PC-3 (cell line): ENCODE measurements around the gene ABCD3. TPM values are rescaled to one million over a fixed set of nuclear protein-coding genes. Genes with fewer than 3 reads are reported as not detected.

Source experiments
- ATAC-seq: fragments of 200-7000 bp; cut with Tn5 transposase; 2 replicates; pipeline ENCODE4 v1.9.1; 2020; ENCODE audit warnings: mild to moderate bottlenecking, moderate library complexity
- BruUV-seq: library from RNA; stranded (reverse); fragments of 400-500 nt; replicated peaks from 2 replicates; lab custom pipeline; 2021; lab: Mats Ljungman, UMichigan
- CTCF ChIA-PET: fragments of 300-600 bp; sonication (Branson Sonifier 250); formaldehyde crosslinking; loops from one replicate; lab custom pipeline; 2022; ENCODE audit warnings: antibody characterized with exemption; lab: Charles Lee
- POLR2A ChIA-PET: fragments of 300-600 bp; sonication (Branson Sonifier 250); formaldehyde crosslinking; loops from one replicate; lab custom pipeline; 2022; ENCODE audit warnings: antibody characterized with exemption; ENCODE audit not compliant: unreplicated experiment; lab: Charles Lee
- DNase-seq: peaks from one replicate; pipeline ENCODE4 v3.0.0-alpha.2; 2015
- H2AFZ ChIP-seq: fragments of 300-600 bp; sonication (generic); 2 replicates; pipeline ENCODE4 v1.6.0; 2016; ENCODE audit warnings: antibody characterized with exemption, low read length
- H3F3A ChIP-seq: fragments of 300-600 bp; sonication (generic); one replicate; pipeline ENCODE4 v1.6.0; 2017; ENCODE audit warnings: antibody characterized with exemption, low read length, control low read depth, mild to moderate bottlenecking; ENCODE audit not compliant: unreplicated experiment
- H3K27ac ChIP-seq: fragments of 300-600 bp; sonication (generic); 2 replicates; pipeline ENCODE4 v1.5.1; 2016; ENCODE audit warnings: mild to moderate bottlenecking, low read length
- H3K27me3 ChIP-seq: fragments of 300-600 bp; sonication (generic); 2 replicates; pipeline ENCODE4 v1.6.1; 2016; ENCODE audit warnings: low read length, mixed read lengths
- H3K36me3 ChIP-seq: fragments of 300-600 bp; sonication (generic); 2 replicates; pipeline ENCODE4 v1.6.1; 2016; ENCODE audit warnings: low read depth, mixed run types, low read length, mixed read lengths
- H3K4me1 ChIP-seq: fragments of 300-600 bp; sonication (generic); 2 replicates; pipeline ENCODE4 v1.5.1; 2016; ENCODE audit warnings: low read length; ENCODE audit not compliant: insufficient read depth
- H3K4me2 ChIP-seq: fragments of 300-600 bp; sonication (generic); 2 replicates; pipeline ENCODE4 v1.6.0; 2016; ENCODE audit warnings: low read length
- H3K4me3 ChIP-seq: fragments of 300-600 bp; sonication (generic); 2 replicates; pipeline ENCODE4 v1.5.1; 2016; ENCODE audit warnings: mild to moderate bottlenecking, low read length, mixed read lengths
- H3K79me2 ChIP-seq: fragments of 300-600 bp; sonication (generic); 2 replicates; pipeline ENCODE4 v1.6.1; 2017; ENCODE audit warnings: low read length, mixed read lengths
- H3K9ac ChIP-seq: fragments of 300-600 bp; sonication (generic); 2 replicates; pipeline ENCODE4 v1.6.0; 2016; ENCODE audit warnings: mild to moderate bottlenecking, low read length
- H3K9me2 ChIP-seq: fragments of 300-600 bp; sonication (generic); replicated peaks from 2 replicates; pipeline ENCODE4 v1.6.1; 2016; ENCODE audit warnings: mixed run types, low read length, mixed read lengths
- H3K9me3 ChIP-seq: fragments of 300-600 bp; sonication (generic); 2 replicates; pipeline ENCODE4 v1.6.1; 2016; ENCODE audit warnings: low read length, mixed read lengths
- H4K20me1 ChIP-seq: fragments of 300-600 bp; sonication (generic); 2 replicates; pipeline ENCODE4 v1.6.1; 2016; ENCODE audit warnings: low read length, mixed read lengths
- CTCF ChIP-seq: fragments of 300-600 bp; sonication (generic); conservative IDR thresholded peaks from 2 replicates; pipeline ENCODE4 v1.5.1; 2017; ENCODE audit warnings: antibody characterized with exemption, low read depth, mild to moderate bottlenecking, low read length
- EZH2 ChIP-seq: fragments of 300-600 bp; sonication (generic); IDR thresholded peaks from one replicate; pipeline ENCODE4 v1.6.1; 2017; ENCODE audit warnings: antibody characterized with exemption, mild to moderate bottlenecking, low read length; ENCODE audit not compliant: unreplicated experiment
- EZH2phosphoT487 ChIP-seq: fragments of 300-600 bp; sonication (generic); IDR thresholded peaks from 2 replicates; pipeline ENCODE4 v1.6.1; 2018; ENCODE audit warnings: mild to moderate bottlenecking, antibody characterized with exemption, low read length, borderline replicate concordance
- intact Hi-C: fragments of 100-400 bp; cut with micrococcal nuclease; formaldehyde crosslinking; loops from 2 replicates; pipeline ENCODE4 v1.9.0; 2023
- total RNA-seq: library from RNA; depleted of rRNA; stranded (reverse); fragments of >200 nt; gene quantifications from 2 replicates; pipeline ENCODE4 v1.2.3, GENCODE V29; 2014

ABCD3 gene
- total RNA-seq, 1 experiment from 2014 or later: 36.3 TPM

DNA sequence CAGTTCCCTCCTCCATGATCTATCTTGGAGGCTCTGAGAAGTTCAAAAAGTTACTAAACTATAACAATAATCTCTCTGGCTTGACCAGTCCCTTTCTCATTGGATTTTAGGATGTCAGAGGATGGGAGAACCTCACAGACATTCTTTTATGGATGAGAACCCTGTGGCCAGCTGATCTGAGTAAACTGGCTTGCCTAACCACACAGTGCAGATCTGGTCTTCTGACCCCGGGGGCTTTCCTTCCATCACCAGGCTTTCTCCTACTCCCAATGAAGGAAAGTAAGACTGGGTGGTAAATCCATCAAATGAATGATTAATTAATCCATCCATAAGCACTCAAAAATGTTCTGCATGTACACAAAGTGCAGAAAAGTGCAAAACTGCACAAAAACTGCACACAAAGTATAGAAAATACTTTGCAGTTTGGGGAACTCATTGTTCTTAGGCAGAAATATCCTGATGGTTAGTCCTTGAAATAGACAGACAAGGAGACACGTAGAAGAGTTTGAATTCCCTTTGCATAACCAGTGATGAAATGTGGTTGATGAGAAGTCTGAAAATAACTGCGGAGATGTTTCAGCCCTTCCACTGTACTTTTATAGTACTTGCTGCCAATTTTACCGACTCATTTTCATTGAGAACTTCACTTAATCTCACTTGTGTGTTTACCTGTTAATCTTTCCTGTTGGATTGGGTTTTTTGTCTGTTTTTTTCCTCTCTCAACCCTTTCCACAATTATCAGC lies 125.9 kb downstream of the ABCD3 start:
- no peaks in the 10 kb centered on the region for H3K9me2 ChIP-seq
- H3K4me2 ChIP-seq: no peak overlapping the region
- DNase-seq: peak; percentile 6
- no peak for ATAC-seq
- H3K27ac ChIP-seq: no peak overlapping the region
- ChIA-PET CTCF (no interaction called here), POLR2A (no interaction called here)
- intact Hi-C loops: no loop called here
- no peaks in the 10 kb centered on the region for H3K9me3 ChIP-seq
- H3K27me3 ChIP-seq: no peaks in the 10 kb centered on the region
- BruUV-seq: no TSS peak
- no peaks in the 10 kb centered on the region for H3K36me3 ChIP-seq
- TF ChIP-seq EZH2phosphoT487: no peak
- TF ChIP-seq CTCF: no peak
- TF ChIP-seq EZH2: no peak
- H2AFZ ChIP-seq: no peak overlapping the region
- peaks cover 10% of the 10 kb centered on the region for H3K79me2 ChIP-seq
- no peaks in the 10 kb centered on the region for H4K20me1 ChIP-seq
- H3K9ac ChIP-seq: no peak overlapping the region
- H3F3A ChIP-seq: no peaks in the 10 kb centered on the region
- no peak overlapping the region for H3K4me3 ChIP-seq
- H3K4me1 ChIP-seq: peaks cover 52% of the 10 kb centered on the region

DNA sequence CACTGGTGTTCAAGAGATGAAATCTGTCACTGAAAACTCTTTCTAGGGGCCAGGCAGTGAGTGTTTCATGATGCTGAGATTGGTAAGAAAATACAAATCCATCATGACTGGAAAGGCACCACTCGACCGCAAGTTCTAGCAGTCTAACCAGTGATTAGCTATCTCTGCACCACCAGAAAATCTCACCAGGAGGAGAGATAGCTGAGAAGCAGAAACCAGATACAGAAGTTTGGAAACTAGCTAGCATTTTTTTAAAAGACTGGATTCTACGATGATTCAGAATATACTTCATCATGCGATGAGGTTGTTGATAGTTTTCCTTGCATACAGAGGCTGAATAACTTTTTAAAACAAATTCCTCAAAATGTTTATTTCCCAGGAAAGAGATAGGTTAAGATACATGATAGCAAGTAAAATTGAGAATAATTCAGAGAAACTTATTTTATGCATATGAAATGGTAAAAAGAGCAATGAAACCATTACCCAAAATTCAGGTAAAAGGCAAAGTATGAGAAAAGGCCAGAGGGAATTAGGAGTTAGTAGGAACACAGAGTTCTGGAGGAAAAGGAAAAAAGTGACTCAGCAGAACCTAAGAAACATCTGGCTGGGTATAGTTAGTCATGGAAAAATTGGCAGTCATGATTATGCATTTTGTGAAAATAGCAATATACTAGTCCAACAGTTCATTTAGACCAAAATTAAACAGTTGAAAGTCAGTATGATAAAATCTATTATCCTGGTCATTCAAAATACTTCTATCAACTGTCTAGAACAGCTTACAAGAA lies 126.7 kb downstream of the ABCD3 start:
- CTCF ChIA-PET: no interaction called here
- no TSS peak for BruUV-seq
- intact Hi-C loops: no loop called here

More for the DNA sequence above, 126.7 kb downstream of the ABCD3 start:
- DNase-seq (peak; percentile 74), ATAC-seq (no peak)
- H3K9ac ChIP-seq: no peak overlapping the region
- no peak overlapping the region for H2AFZ ChIP-seq
- peak overlapping the region; percentile 24; the same call in 1 of the 2 replicates for H3K4me2 ChIP-seq
- TF ChIP-seq EZH2phosphoT487 (no peak), EZH2 (no peak), CTCF (no peak)
- POLR2A ChIA-PET: no interaction called here
- H3K9me3 ChIP-seq: no peaks in the 10 kb centered on the region
- no peaks in the 10 kb centered on the region for H3K36me3 ChIP-seq
- no peaks in the 10 kb centered on the region for H3F3A ChIP-seq
- H4K20me1 ChIP-seq: no peaks in the 10 kb centered on the region
- H3K4me3 ChIP-seq: no peak overlapping the region
- H3K79me2 ChIP-seq: peaks cover 10% of the 10 kb centered on the region
- H3K27me3 ChIP-seq: no peaks in the 10 kb centered on the region
- peak overlapping the region; percentile 4; the same call in 1 of the 2 replicates for H3K27ac ChIP-seq
- peaks cover 44% of the 10 kb centered on the region for H3K4me1 ChIP-seq
- no peaks in the 10 kb centered on the region for H3K9me2 ChIP-seq
